GM15510 (cell line): ENCODE results near the gene SPTSSB.

ENCODE experiments used
- POLR2A ChIP-seq: IDR thresholded peaks from 3 replicates; pipeline ENCODE4 v1.6.1; 2011; ENCODE audit warnings: borderline replicate concordance; ENCODE audit not compliant: insufficient read length; ENCODE audit errors: extremely low read depth

The SPTSSB gene

DNA sequence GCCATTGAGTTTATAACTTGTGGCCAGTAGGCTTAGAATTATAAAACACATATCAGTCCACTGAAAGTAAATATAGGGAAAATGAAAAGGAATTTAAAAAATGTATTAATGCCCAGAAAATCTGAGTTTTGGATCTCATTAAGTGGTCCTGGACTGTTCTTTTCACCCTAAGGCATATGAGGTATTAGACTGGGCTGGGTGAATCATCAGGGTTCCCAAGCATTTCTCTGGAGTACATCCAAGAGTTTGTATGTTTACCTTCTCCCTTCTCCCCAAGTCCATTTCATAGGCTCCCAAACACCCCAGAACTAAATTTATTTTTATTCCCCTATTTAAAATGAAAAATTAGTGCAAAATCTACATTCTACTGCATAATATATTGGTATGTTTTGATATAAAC lies 31.9 kb upstream of the SPTSSB start:
- TF ChIP-seq POLR2A, result no peak

DNA sequence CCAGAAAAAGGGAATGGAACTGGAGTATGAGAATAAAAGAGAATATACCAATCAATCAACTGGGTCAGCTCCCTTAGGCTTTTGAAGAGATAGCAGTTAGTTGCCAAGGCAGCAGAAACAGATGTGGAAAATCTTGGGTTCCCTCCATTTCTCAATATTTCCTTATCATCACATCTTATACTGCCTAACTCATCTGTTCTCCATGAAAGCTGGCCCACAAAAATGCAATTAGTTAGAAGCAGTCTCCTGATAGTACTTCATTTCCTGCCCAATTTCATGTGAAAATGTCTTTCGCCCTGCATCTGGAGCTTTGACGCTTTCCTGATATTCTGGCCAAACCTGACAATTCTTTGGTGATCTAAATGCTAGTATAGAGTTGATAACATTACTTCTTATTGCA lies 30.1 kb upstream of the SPTSSB start:
- TF ChIP-seq POLR2A, result no peak

DNA sequence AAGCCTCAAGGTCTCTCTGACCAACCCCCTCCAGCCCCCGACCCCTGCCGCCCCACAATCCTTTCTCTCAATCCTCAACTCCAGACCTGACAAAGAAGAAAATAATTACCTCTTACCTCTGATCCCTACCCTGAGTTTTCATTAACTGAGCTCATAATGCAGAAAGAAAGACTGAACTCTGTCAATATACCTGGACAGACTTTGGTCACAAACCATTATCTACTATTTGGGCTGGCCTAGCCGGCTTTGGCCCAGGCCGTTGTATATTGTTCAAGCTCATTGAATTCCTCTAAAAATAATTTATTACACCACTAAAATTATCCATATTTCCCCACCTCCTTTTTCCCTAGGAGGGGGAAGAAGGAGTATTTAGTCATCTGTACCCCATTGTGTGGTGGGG lies 29.3 kb upstream of the SPTSSB start:
- TF ChIP-seq POLR2A, result no peak

DNA sequence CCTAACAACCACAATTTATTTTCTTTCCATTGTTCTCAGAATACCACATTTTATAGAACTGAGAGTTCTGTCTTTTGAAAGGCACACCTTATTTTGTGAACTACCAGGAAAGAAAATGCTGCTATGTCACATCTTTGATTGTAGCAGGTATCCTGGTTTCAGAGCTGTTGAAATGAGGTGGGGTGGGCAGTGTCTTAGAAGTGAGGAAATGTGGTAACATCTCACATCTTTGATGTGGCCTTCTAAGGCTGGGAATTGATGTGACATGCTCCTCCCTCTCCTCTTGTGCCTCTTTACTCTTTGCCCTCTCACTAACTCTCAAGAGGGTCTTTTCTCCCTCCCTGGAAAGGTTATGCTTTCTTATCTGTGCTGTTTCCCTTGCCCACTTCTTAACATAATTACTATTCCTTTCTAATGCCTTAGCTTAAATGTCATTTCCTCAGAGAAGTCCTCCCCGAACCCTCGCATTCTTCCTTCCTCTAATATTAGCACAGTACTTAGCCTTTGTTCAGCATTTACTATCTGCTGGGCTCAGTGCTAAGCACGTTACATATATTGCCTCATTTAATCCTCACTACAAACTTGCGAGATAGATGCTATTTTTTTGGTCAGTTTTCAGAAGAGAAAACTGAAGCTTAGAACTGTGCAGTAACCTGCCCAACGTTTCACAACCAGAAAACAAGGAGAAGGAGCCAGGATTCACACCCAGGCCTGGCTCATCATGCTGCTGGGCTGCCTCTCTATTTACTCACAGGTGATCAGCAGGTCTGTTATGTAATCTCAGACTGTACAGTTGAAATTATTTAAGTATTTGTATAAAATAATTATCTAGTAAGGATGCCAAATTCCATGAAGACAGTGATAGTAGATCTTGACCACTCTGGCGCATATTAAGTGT lies 24.0 kb upstream of the SPTSSB start:
- no peak for TF ChIP-seq POLR2A

DNA sequence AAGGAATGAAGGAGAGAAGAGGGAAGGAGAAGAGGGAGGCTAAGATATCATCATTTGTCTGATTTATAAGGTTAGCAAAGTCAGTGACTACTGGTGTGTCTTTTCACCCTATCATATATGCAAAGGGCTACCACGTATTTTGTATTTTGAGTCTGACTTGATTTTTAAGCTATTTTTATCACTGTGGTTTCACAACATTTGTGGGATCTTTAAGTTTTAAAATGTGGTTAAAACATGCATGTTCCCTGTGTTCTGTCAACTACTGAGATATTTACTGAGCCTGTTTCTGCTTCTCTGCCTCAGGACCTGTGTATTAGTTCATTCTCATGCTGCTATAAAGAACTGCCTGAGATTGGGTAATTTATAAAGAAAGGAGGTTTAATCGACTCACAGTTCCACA lies 22.5 kb upstream of the SPTSSB start:
- no peak for TF ChIP-seq POLR2A

DNA sequence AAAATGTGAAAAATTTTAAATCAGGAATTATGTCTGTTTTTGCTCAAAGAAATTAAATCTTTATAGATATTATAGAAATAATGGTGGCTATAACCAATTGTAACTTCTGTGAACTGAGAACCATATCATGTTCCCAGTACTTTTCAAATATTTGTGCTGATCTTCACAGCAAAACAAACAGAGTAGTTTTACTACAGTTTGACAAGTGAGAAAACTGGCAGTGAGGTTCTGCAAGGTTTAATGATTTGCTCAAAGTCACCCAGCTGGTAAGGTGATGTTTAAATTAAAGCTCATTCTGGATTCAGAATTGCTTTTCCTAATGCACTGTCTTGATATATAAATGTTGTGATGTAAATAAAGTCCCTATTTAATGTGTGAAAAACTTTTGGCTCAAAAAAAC lies 22.0 kb upstream of the SPTSSB start:
- no peak for TF ChIP-seq POLR2A

DNA sequence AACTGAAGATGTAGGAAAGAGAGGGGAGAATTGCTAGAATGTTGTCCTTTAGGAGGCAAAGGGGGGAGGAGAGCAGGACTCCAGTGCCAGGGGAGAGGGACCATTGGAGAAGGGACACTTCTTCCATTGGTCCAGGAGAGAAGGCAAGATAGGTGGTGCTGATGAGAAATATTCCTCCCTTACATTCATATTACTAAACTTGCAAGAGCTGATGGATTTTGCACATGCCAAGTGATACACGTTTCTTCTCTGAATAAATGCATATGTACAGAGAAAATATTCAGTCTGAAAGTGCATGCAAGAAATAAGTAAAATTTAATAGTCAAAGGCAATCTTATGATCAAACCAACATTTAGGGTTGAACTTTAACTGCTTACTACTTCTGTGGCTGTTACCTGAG lies 21.5 kb upstream of the SPTSSB start:
- TF ChIP-seq POLR2A, result no peak

DNA sequence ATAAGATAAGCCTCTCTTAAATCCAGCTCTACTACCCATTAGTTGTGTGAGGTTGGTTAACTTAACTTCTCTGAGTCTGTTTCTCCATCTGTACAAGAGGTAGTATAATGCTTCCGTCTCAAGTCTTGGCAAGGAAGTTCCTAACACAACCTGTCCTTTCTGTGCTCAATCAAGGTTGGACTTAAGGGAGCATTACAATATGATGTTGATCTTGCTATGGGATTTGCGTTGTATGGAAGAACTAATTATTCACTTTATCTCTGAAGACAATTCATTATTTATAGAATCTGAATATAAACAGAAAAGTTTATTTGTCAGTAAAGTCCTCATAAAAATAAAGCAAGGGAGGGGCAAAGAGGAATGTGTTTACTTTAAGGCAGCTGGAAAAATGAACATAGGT lies 18.9 kb upstream of the SPTSSB start:
- no peak for TF ChIP-seq POLR2A

DNA sequence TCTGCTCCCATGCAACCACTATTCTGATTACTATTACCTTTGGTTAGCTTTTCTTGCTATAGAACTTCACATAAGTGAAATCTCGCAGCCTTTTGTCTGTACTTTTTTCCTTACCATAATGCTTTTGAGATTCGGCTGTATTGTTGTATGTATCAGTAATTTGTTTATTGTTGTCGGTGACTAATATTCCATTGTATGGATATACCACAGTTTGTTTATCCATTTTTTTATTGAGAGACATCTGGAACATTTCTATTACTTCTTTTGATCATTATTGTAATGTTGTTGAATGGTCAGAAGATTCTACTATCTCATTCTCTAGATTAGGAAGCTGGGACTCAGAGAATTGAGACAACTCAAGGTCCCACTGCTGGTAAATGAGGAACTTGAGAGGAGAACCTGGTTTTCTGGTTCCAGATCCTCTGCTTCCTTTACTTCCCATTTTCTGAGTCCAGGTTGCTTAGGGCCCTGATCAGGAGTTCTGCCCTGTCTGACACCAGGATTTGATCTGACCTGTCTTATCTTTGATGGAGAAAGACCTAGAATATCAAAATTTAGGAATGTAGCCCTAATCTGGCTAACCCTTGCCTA lies 18.2 kb upstream of the SPTSSB start:
- TF ChIP-seq POLR2A, result no peak

DNA sequence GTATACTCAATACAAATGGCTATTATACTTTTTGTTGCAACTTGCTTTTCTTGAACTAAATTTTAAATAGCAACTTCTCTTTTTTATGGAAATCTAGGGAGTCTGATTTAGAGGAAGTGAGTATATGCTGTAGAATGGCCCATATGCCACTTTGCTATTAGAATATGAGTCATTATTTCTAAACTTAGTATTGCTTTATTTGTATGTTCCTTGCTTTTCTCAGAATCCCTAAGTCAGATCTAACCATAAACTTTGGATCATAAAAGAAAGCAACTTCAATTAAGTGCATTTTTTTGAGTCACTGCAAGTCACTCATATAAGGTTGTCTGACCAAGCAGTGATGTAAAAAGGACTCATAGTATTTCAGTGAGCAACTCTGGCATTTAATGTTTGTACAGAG lies 17.5 kb upstream of the SPTSSB start:
- TF ChIP-seq POLR2A, result no peak

DNA sequence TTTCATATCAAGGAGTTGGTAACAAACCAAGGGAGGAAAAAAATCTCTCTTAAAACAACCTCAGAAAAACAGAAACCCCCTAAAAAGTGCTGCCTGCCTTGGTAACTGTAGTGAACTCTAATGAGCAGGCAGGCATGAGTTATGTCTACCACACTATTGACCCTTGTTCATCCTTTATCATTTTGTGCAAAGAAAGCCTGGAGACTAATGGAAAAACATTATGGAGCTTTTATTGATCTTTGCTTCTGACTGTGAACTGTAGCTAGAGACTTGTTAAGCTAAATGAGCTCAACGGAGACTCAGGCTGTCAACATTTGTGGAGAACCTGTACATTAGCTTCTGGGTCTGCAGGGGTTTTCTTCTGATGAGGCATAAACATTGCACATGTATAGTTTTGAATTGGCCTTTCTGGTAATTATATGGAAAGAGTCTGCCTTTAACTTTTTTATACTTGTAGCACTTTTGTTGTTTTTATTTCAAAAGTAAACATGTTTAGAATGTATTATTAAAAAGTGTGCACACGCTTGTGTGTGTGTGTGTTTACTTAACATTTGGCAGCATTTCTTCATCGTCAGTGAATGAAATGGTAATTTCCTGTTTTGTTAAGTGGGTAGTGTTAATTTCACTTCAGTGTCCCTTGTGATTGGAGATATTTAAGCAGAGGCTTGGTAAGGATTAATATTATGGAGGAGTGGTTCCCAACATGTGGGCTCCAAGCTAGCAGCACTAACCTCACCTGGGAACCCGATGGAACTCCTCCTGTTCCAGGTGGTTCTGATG lies 15.9 kb upstream of the SPTSSB start:
- TF ChIP-seq POLR2A, result no peak

DNA sequence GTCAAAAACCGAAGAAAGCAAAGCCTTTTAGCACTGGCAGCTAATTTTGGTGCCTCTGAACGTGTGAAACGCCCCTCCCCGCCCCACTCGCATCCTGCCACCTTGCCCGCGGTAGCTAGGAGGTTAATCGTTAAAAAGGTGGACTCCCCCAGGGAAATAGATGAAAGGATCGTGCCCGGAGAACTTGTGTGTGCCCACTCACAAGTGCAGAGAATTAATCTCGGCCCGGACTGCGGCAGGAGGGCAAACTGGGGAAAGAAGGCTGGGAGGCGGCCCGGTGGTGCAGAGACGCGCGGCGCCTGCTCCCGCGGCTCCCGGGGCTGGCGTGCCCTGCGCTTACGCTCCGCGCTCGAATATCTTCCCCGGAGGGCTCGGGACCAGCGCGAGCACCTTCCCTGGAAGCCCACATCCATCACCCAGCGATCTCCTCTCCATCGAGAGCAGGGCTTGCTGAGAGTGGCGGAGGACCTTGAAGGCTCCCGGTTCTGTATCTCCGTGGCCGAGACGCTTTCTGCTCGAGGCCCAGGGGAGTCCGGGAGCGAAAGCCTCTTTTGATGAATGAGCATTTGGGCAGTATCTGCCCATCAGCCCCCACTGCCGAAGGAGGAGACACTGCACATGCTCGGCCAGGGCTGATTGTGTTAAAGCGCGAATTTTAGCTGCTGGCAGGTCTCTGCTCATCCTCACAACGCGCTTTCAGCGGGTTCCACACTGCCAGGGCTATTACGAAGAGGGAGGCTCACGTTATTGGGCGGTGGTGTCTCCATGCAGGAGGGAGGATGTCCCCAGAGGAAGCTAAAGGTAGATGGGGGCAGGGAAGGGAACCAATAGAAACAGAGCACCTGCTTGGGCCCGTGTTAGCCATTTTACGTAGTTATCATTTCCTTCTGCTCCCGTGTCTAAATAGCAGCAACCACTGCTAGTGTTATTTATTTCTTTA lies 1.3 kb upstream of the SPTSSB start:
- TF ChIP-seq POLR2A, result no peak

DNA sequence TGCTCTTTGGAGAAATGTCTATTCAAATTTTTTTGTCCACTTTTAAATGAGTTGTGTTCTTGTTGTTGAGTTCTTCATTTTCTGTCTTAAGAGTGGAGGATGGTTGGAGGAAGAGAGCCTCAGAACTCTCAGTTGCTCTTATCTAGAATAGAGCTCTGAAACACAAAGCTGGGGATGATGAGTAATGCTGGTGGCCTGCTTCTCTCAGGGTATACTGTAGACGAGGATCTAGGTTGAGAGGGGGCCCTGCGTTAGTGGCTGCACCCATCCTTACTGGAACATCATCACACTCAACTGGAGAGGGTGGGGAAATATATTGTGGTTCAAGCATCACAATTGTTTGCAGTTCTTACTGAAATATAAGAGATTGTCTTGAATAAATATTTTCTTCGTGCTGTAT lies 1.8 kb downstream of the SPTSSB start:
- TF ChIP-seq POLR2A, result no peak

DNA sequence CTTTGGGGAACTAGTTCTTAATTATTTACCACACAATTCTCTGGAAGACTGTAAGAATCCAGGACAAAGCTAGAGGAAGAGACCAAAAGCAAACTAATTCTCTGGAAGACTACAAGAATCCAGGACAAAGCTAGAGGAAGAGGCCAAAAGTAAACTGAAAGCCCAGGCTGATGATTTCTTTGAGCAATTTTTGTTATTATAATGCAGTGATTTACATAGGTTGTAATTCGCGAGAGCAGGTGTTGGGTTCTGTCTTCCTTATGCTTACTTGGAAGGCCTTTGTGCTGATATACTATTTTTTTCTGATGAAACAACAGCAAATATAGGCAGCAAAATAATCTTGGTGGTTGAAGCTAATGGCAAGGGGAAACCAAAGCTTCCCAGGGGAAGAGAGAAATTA lies 5.2 kb downstream of the SPTSSB start:
- no peak for TF ChIP-seq POLR2A
